Measurements from ENCODE around the gene CAB39.

- TF ChIP-seq POLR2AphosphoS5 (IDR thresholded peaks at IDR 0.05; ENCODE audit: low read depth, low read length): no peak
- no peak for TF ChIP-seq CTCF (IDR thresholded peaks at IDR 0.05)
- TF ChIP-seq REST (IDR thresholded peaks at IDR 0.05; ENCODE audit: insufficient read depth in 1 of 2, low read depth in 2 of 2, low read length in 1 of 2): no peak
These were observed 10.7 kb downstream of the CAB39 start for GRCh38 chr2:230723363-230723762.
